ENCODE measurements around the gene PLB1.

Gene PLB1

DNA sequence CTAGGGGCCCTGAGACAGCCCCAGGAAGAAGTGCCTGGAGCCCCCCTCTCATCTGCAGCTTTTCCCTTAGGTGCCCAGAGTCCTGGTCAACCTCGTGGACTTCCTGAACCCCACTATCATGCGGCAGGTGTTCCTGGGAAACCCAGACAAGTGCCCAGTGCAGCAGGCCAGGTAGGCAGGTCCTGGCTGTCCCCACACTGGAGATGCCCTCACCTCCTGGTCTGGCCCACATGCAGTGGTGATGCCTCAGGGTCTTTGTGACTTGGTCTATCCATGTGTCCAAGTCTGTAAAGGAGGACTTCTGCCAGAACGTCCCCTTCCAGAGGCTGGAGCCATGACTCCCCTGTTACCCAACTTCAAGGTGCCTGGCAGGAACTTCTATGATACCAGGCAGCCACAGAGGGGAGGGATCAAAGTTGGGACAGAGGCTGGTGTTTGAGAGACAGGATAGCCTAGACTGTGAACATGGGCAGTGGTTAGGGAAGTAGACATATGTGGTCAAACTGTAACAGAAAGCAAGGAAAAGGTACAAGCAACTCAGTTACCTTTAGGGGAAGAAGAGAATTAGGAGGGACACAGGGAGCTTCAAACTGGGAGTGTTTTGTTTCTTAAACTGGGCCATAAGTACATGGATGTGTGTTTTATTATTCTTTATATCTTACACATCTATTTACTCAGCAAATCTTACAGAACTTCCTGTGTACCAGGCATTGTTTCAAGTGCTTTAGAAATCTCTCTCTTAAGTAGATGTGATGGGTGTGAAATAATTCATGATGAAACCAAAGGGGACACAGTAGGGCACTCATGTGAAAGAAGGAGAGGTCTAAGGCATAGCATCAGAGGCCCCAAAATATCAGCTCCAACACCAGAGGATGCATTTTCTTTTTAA, 107.1 kb downstream of the PLB1 start:
- Histone ChIP-seq H3K36me3 (ENCODE audit: control insufficient read depth in 2 of 2, insufficient read depth in 2 of 2, low read length in 2 of 2) (no peaks in the 10 kb centered on the region), H3K27me3 (ENCODE audit: control insufficient read depth in 1 of 2, insufficient read depth in 2 of 2, low read length in 2 of 2) (no peaks in the 10 kb centered on the region), H3K9me3 (ENCODE audit: control insufficient read depth in 2 of 2, low read length in 2 of 2) (no peaks in the 10 kb centered on the region), H3K27ac (ENCODE audit: low read length) (no peak overlapping the region), H3K4me1 (ENCODE audit: control insufficient read depth, insufficient read depth, low read length) (peaks cover 38% of the 10 kb centered on the region), H3K9ac (ENCODE audit: low read length in 2 of 2) (no peak overlapping the region), H3K4me3 (ENCODE audit: low read length in 2 of 2) (no peak overlapping the region)

DNA sequence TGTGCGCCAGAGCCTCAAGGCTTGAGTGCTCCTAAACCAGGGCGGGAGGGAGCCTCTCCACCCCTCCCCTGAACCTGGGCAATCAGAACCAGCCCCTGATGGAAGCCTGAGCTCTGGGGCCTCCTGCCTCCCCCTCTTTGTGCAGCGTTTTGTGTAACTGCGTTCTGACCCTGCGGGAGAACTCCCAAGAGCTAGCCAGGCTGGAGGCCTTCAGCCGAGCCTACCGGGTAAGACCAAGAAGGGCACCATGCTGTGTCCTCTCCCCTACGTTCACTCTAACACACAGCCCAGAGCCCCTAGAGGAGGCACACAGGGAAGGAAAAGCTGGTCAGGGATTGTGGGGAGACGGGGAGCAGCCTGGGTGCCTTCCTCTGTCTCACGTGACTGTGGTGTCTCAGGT, 108.0 kb downstream of the PLB1 start:
- Histone ChIP-seq H3K4me3 (ENCODE audit: low read length in 2 of 2) (no peak overlapping the region), H3K4me1 (ENCODE audit: control insufficient read depth, insufficient read depth, low read length) (peaks cover 38% of the 10 kb centered on the region), H3K9me3 (ENCODE audit: control insufficient read depth in 2 of 2, low read length in 2 of 2) (no peaks in the 10 kb centered on the region), H3K27ac (ENCODE audit: low read length) (no peak overlapping the region), H3K36me3 (ENCODE audit: control insufficient read depth in 2 of 2, insufficient read depth in 2 of 2, low read length in 2 of 2) (no peaks in the 10 kb centered on the region), H3K9ac (ENCODE audit: low read length in 2 of 2) (no peak overlapping the region), H3K27me3 (ENCODE audit: control insufficient read depth in 1 of 2, insufficient read depth in 2 of 2, low read length in 2 of 2) (no peaks in the 10 kb centered on the region)

DNA sequence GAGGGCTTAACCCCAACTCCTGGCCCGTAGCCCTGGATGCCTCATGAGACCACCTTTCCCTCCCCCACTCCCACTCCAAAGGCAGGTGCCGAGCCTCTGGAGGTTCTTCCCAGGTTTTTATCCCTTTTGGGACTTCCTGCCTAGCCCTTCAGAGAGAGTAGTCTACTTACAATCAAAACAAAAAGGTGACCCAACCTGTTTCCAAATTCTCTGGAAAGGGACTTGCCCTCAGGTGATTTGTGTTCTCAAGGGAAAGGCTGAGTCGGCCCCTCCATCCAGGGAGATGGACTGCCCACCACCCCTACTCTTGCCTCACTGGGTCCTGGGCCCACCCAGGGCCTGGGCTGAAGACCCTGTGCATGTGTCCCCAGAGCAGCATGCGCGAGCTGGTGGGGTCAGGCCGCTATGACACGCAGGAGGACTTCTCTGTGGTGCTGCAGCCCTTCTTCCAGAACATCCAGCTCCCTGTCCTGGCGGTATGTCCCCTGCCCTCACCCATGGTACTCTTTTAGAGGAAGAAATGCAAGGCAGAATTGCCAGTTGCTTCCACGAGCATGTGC, 108.5 kb downstream of the PLB1 start:
- Histone ChIP-seq H3K9ac (ENCODE audit: low read length in 2 of 2) (no peak overlapping the region), H3K9me3 (ENCODE audit: control insufficient read depth in 2 of 2, low read length in 2 of 2) (no peaks in the 10 kb centered on the region), H3K4me1 (ENCODE audit: control insufficient read depth, insufficient read depth, low read length) (peaks cover 32% of the 10 kb centered on the region), H3K4me3 (ENCODE audit: low read length in 2 of 2) (no peak overlapping the region), H3K27ac (ENCODE audit: low read length) (no peak overlapping the region), H3K27me3 (ENCODE audit: control insufficient read depth in 1 of 2, insufficient read depth in 2 of 2, low read length in 2 of 2) (no peaks in the 10 kb centered on the region), H3K36me3 (ENCODE audit: control insufficient read depth in 2 of 2, insufficient read depth in 2 of 2, low read length in 2 of 2) (no peaks in the 10 kb centered on the region)

DNA sequence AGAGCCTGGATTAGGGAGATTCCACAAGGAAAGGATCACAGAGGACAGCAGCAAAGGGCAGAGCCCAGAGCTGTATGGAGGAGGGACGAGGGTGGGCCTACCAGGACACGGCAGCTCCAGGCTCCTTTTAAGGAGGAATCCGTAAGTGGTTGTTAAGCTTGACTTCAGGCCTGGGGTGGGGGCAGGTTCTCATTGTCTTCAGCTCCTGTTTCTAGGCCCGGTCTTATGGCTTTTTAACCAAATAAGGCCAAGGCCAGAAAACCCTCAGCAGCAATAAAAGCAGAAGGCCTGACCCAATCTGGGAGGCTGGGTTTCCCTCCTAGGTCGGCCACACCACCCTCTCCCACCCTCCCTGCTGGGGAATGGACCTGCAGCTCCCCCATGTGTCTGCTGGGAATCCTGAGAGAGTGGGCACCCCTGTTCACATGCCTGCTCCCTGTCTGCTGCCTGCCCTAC, 111.2 kb downstream of the PLB1 start:
- Histone ChIP-seq H3K9me3 (ENCODE audit: control insufficient read depth in 2 of 2, low read length in 2 of 2) (no peaks in the 10 kb centered on the region), H3K9ac (ENCODE audit: low read length in 2 of 2) (peak overlapping the region; percentile 60 to 62), H3K4me3 (ENCODE audit: low read length in 2 of 2) (no peak overlapping the region), H3K4me1 (ENCODE audit: control insufficient read depth, insufficient read depth, low read length) (peaks cover 33% of the 10 kb centered on the region), H3K27ac (ENCODE audit: low read length) (peak overlapping the region; percentile 92), H3K36me3 (ENCODE audit: control insufficient read depth in 2 of 2, insufficient read depth in 2 of 2, low read length in 2 of 2) (no peaks in the 10 kb centered on the region), H3K27me3 (ENCODE audit: control insufficient read depth in 1 of 2, insufficient read depth in 2 of 2, low read length in 2 of 2) (no peaks in the 10 kb centered on the region)

DNA sequence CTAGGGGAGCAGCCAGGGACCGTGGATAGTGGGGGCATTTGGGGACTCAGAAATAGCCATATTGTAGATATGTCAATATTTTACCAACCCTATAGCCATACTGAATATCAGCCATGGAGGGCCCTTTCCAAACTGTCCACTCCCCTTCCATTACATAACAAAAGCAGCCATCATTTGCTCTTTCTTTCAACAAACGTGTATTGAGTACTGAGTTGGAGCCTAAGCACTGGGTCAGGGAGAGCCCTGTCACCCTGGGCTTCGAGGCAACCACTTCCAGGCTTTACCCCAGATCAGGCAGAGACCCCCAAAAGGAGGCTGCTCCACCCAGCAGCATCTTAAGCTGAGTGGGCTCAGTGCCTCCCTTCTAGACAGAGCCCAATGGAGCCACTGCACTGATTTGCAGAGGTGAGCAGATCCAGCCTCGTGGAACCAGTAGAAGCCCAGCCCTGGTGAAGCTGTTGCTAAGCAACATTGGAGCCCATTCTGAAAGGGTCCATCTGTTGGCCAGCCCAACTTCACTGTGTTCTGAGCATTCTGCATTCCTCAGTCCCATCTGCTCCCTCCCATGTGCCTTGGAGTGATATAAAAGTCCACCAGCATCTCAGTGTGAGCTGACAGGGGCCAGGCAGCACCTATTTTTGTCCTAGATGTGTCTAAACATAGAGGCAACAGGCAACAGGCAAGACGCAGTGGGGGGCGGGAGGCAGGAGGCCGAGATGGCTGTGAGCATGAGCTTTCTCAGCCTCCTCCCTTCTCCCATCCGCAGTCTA, 112.1 kb downstream of the PLB1 start:
- H3K4me3 ChIP-seq (ENCODE audit: low read length in 2 of 2), result no peak overlapping the region
- no peaks in the 10 kb centered on the region for H3K27me3 ChIP-seq (ENCODE audit: control insufficient read depth in 1 of 2, insufficient read depth in 2 of 2, low read length in 2 of 2)
- peaks cover 33% of the 10 kb centered on the region for H3K4me1 ChIP-seq (ENCODE audit: control insufficient read depth, insufficient read depth, low read length)
- H3K36me3 ChIP-seq (ENCODE audit: control insufficient read depth in 2 of 2, insufficient read depth in 2 of 2, low read length in 2 of 2), result no peaks in the 10 kb centered on the region
- H3K9ac ChIP-seq (ENCODE audit: low read length in 2 of 2), result peak overlapping the region in 1 of 2 donors; percentile 60
- no peaks in the 10 kb centered on the region for H3K9me3 ChIP-seq (ENCODE audit: control insufficient read depth in 2 of 2, low read length in 2 of 2)
- H3K27ac ChIP-seq (ENCODE audit: low read length), result peak overlapping the region; percentile 92

DNA sequence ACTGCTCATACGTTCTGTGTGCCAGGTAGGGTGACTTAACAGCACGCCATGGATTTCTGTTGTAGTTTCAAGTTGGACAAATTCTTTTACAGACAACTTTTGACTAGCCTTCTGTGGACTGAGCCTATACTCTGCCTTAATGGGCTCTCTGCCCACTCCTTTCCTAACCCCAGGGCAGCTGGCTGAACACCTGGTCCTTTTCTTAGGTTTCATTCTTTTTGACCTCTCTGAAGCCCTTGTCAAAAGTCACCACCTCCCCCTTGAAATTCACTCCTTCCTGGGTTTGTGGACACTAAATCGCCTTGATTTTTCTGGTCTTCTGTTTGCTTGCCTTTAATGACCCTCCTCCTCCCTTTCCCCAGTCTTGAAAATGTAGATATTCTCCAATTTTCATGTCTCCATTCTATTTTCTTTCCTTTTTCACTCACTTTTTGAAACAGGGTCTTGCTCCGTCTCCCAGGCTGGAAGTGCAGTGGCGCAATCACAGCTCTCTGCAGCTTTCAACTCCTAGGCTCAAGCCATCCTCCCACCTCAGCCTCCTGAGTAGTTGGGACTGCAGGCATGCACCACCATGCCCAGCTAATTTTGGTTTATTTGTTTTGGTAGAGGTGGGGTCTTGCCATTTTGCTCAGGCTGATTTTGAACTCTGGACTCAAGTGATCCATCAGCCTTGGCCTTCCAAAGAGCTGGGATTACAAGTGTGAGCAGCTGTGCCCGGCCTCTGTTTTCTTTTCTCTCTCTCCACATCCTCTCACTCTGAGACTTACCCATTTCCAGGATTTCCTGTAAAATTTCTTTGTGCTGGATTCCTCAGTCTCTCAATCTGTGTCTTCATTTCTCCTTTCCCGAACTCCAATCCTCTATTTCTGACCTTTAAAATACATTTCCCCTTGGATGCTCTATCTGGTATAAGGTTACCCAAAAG, 112.9 kb downstream of the PLB1 start:
- H3K4me1 ChIP-seq (ENCODE audit: control insufficient read depth, insufficient read depth, low read length), result peaks cover 36% of the 10 kb centered on the region
- H3K27ac ChIP-seq (ENCODE audit: low read length), result peak overlapping the region; percentile 92
- H3K9me3 ChIP-seq (ENCODE audit: control insufficient read depth in 2 of 2, low read length in 2 of 2), result no peaks in the 10 kb centered on the region
- H3K4me3 ChIP-seq (ENCODE audit: low read length in 2 of 2), result no peak overlapping the region
- no peaks in the 10 kb centered on the region for H3K27me3 ChIP-seq (ENCODE audit: control insufficient read depth in 1 of 2, insufficient read depth in 2 of 2, low read length in 2 of 2)
- no peak overlapping the region for H3K9ac ChIP-seq (ENCODE audit: low read length in 2 of 2)
- no peaks in the 10 kb centered on the region for H3K36me3 ChIP-seq (ENCODE audit: control insufficient read depth in 2 of 2, insufficient read depth in 2 of 2, low read length in 2 of 2)

DNA sequence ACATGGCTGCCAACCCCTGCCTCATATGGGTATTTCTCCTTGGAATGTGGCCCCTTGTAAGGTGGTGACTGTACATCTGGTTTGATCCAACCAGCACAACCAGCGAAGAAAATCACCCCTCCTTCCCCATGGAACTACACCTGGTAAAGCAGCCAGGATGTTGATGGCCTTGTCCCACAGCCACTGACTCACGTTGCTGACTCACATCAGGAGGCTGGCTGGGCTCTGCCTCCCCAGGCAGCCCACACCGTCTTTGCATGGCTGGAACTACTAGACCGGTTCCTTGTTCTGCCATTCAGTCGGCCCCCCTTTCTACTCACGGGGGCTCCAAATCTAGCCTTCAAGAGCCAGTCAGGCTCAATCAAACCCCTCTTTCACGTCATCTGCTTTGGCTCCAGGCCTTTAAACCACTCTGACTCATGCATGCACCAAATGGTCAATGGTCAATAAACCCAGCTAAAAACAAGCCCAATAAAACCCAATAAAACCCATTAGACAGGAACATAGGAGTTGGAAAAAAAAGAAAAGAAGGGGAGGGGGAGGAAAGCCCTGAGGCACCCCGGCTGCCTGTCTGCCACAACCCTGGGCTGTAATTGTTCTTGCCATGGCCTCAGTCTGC, 114.8 kb downstream of the PLB1 start:
- Histone ChIP-seq H3K27ac (ENCODE audit: low read length) (no peak overlapping the region), H3K4me3 (ENCODE audit: low read length in 2 of 2) (no peak overlapping the region)

DNA sequence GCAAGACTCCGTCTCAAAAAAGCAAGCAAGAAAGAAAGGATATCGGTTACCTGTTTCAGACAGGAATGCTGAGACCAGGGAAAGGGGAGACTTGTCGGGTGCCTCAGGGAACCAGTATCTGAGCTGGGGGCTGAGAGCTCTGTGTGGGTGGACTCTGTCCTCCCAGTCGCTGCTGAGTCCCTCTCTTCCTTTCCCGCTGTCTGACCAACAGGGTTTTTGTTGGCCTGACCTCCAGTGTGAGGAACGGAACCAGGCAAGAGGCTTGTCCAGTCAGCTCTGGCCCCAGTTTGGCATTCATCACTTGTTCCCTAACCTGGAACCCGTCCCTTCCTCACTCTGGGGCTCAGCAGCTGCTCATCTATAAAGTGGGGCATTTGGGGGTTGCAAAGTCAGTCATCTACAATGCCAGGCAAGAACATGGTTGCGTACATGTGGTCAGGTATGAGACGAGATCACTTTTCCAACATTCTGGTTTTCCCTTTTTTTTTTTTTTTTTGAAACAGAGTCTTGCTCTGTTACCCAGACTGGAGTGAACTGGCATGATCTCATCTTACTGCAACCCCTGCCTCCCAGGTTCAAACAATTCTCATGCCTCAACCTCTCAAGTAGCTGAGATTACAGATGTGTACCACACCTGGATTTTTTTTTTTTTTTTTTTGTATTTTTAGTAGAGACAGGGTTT, 116.4 kb downstream of the PLB1 start:
- Histone ChIP-seq H3K27ac (ENCODE audit: low read length) (no peak overlapping the region), H3K4me3 (ENCODE audit: low read length in 2 of 2) (no peak overlapping the region)

More for the DNA sequence above, 114.8 kb downstream of the PLB1 start:
- peaks cover 44% of the 10 kb centered on the region for H3K4me1 ChIP-seq (ENCODE audit: control insufficient read depth, insufficient read depth, low read length)
- H3K36me3 ChIP-seq (ENCODE audit: control insufficient read depth in 2 of 2, insufficient read depth in 2 of 2, low read length in 2 of 2), result no peaks in the 10 kb centered on the region
- H3K9me3 ChIP-seq (ENCODE audit: control insufficient read depth in 2 of 2, low read length in 2 of 2), result no peaks in the 10 kb centered on the region
- no peak overlapping the region for H3K9ac ChIP-seq (ENCODE audit: low read length in 2 of 2)
- no peaks in the 10 kb centered on the region for H3K27me3 ChIP-seq (ENCODE audit: control insufficient read depth in 1 of 2, insufficient read depth in 2 of 2, low read length in 2 of 2)

DNA sequence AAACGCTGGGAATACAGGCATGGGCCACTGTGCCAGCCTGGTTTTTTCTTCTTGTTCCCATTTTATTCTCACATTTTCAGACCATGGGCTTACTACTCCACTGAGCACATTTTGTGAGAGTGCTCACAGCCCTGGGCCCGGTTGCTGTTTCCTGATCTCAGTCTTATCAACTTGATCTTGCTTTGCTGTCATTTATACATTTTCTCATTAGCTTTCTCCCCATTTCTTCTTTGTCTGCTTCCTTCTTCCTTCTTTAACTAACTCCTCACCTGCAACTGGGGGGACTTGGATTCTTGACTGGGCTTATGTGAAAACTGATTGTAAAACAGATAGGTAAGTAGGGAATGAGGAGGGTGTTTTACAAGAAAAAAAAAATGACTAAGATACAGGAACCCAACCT, 117.3 kb downstream of the PLB1 start:
- Histone ChIP-seq H3K9ac (ENCODE audit: low read length in 2 of 2) (no peak overlapping the region), H3K27me3 (ENCODE audit: control insufficient read depth in 1 of 2, insufficient read depth in 2 of 2, low read length in 2 of 2) (no peaks in the 10 kb centered on the region), H3K4me1 (ENCODE audit: control insufficient read depth, insufficient read depth, low read length) (peaks cover 19% of the 10 kb centered on the region), H3K9me3 (ENCODE audit: control insufficient read depth in 2 of 2, low read length in 2 of 2) (no peaks in the 10 kb centered on the region), H3K27ac (ENCODE audit: low read length) (peak overlapping the region; percentile 46), H3K36me3 (ENCODE audit: control insufficient read depth in 2 of 2, insufficient read depth in 2 of 2, low read length in 2 of 2) (no peaks in the 10 kb centered on the region), H3K4me3 (ENCODE audit: low read length in 2 of 2) (no peak overlapping the region)

More for the DNA sequence above, 116.4 kb downstream of the PLB1 start:
- Histone ChIP-seq H3K4me1 (ENCODE audit: control insufficient read depth, insufficient read depth, low read length) (peaks cover 29% of the 10 kb centered on the region), H3K27me3 (ENCODE audit: control insufficient read depth in 1 of 2, insufficient read depth in 2 of 2, low read length in 2 of 2) (no peaks in the 10 kb centered on the region), H3K9ac (ENCODE audit: low read length in 2 of 2) (no peak overlapping the region), H3K9me3 (ENCODE audit: control insufficient read depth in 2 of 2, low read length in 2 of 2) (no peaks in the 10 kb centered on the region), H3K36me3 (ENCODE audit: control insufficient read depth in 2 of 2, insufficient read depth in 2 of 2, low read length in 2 of 2) (no peaks in the 10 kb centered on the region)
